Measurements from ENCODE around the gene FGF12. TPM values are rescaled to one million over a fixed set of nuclear protein-coding genes. Genes with fewer than 3 reads are reported as not detected.

The FGF12 gene
- total RNA-seq, 4 donors from 2014 or later = 0.32 to 0.55 TPM; not detected in 2

DNA sequence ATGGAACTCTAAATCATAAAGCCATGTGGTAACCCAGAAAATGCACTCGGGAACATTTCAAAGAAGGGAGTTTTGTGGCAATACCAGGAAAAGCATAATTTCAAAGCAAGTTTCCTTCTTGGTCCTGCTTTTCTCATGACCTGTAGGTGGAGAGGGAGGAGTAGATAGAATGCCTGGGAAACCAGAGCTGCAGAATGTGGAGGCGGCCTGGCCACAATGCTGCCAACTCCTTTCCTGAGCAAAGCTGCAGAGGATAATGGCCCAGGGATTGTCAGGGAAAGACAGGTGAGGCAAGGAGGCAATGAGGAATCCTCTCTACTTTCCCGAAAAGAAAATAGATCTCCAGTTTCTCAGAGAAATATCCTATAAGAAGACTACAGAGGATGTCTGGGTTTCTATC is 330.3 kb downstream of the FGF12 start:
- no peaks in the 10 kb centered on the region for H3K9me3 ChIP-seq
- in situ Hi-C loops (cut with MboI; ENCODE audit: low pct_ligation_motif_present in 1 of 4, low pct_unique_long_range_greater_than_20kb in 1 of 4, low sequenced_read_pairs in 3 of 4) (no loop called here), intact Hi-C loops (cut with DNase I; ENCODE audit: low total_unique reads) (no loop called here)
- DNase-seq = no peak
- no peaks in the 10 kb centered on the region for H3K27me3 ChIP-seq
- H3K27ac ChIP-seq = no peak overlapping the region
- 85 to 89% methylated on average over 3 of the region's 3 CpGs for WGBS, 2 donors (ENCODE audit: low coverage in 1 of 2)
- no peak overlapping the region for H3K4me3 ChIP-seq
- TF ChIP-seq POLR2A (IDR thresholded peaks at IDR 0.05) = no peak
- TF ChIP-seq EP300 (IDR thresholded peaks at IDR 0.05; ENCODE audit: low read depth) = no peak
- TF ChIP-seq CTCF (IDR thresholded peaks at IDR 0.05) = no peak
- no peak for TF ChIP-seq POLR2AphosphoS5 (IDR thresholded peaks at IDR 0.05)
- H3K36me3 ChIP-seq = no peaks in the 10 kb centered on the region
- H3K4me1 ChIP-seq = no peaks in the 10 kb centered on the region

DNA sequence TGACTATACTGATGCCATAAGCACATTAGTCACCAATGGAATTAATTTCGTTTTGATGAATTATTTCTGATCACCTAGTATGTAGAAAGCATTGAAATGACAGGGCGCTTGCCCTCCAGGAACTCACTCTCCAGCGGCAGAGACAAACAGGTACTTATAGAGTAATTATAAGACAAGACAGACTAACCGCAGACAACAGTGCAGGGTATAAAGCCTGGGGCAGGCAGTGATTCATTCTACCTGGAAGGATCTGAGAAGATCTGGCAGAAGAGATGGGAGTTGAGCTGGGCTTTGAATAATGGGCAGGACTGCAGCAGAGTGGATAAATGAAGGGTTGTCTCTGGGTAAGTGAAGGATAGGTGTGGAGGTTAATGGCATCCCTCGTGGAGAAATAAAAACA is 331.8 kb downstream of the FGF12 start:
- no peak for TF ChIP-seq POLR2A (IDR thresholded peaks at IDR 0.05)
- TF ChIP-seq CTCF (IDR thresholded peaks at IDR 0.05) = no peak
- TF ChIP-seq EP300 (IDR thresholded peaks at IDR 0.05; ENCODE audit: low read depth) = no peak
- no peak for TF ChIP-seq POLR2AphosphoS5 (IDR thresholded peaks at IDR 0.05)
- Histone ChIP-seq H3K36me3 (no peaks in the 10 kb centered on the region), H3K9me3 (no peaks in the 10 kb centered on the region), H3K27ac (no peak overlapping the region), H3K27me3 (no peaks in the 10 kb centered on the region), H3K4me1 (no peaks in the 10 kb centered on the region), H3K4me3 (no peak overlapping the region)
- intact Hi-C loops (cut with DNase I; ENCODE audit: low total_unique reads) = no loop called here
- in situ Hi-C loops (cut with MboI; ENCODE audit: low pct_ligation_motif_present in 1 of 4, low pct_unique_long_range_greater_than_20kb in 1 of 4, low sequenced_read_pairs in 3 of 4) = no loop called here
- WGBS, 2 donors (ENCODE audit: low coverage in 1 of 2) = 74 to 81% methylated on average over 3 to 5 of the region's 5 CpGs
- no peak for DNase-seq

DNA sequence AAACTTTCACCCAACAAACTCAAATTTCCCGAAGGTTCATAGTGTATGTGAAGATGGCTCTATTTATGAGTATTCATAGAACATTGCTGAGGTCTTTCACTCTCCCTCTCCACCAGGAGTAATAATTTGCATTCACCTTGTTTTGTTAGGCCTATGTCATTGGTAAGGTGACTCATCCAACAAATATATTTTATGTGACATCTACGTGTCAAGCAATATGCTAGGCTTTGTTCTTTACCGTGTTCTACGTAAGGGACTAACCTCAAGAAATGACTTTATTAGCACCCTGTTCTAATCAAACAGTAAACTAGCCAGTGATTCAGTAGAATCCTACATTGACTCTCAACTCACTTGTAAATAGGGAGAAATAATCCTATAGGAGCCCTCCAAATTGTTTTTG is 334.4 kb downstream of the FGF12 start:
- intact Hi-C loops (cut with DNase I; ENCODE audit: low total_unique reads) (no loop called here), in situ Hi-C loops (cut with MboI; ENCODE audit: low pct_ligation_motif_present in 1 of 4, low pct_unique_long_range_greater_than_20kb in 1 of 4, low sequenced_read_pairs in 3 of 4) (no loop called here)
- WGBS, 2 donors (ENCODE audit: low coverage in 1 of 2) = 83% methylated on average over 4 of the region's 4 CpGs
- TF ChIP-seq EP300 (IDR thresholded peaks at IDR 0.05; ENCODE audit: low read depth) = no peak
- TF ChIP-seq POLR2AphosphoS5 (IDR thresholded peaks at IDR 0.05) = no peak
- no peak for TF ChIP-seq POLR2A (IDR thresholded peaks at IDR 0.05)
- TF ChIP-seq CTCF (IDR thresholded peaks at IDR 0.05) = no peak
- H3K27me3 ChIP-seq = no peaks in the 10 kb centered on the region
- no peak for DNase-seq
- H3K4me3 ChIP-seq = no peak overlapping the region
- no peaks in the 10 kb centered on the region for H3K9me3 ChIP-seq
- H3K4me1 ChIP-seq = no peaks in the 10 kb centered on the region
- no peak overlapping the region for H3K27ac ChIP-seq
- H3K36me3 ChIP-seq = no peaks in the 10 kb centered on the region

DNA sequence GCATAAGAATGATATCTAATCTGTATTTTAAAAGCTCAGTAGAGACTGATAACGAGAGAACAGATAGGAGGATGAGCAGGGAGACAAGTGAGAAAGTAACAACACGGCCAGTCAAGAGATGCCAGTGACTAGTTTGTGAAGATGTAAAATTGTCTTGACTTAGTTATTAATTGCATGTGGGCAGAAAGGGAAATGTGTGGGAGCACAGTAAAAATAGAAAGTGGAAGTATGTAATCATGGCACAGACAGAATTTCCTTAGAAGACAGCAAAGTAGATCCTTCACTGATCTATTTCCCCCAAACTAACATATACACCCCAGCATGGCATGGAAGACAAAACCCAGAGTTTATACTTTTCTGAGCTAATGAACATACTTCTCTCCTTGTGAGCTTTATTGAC is 344.5 kb downstream of the FGF12 start:
- no peaks in the 10 kb centered on the region for H3K27me3 ChIP-seq
- 57 to 60% methylated on average over 2 of the region's 2 CpGs for WGBS, 2 donors (ENCODE audit: low coverage in 1 of 2)
- H3K27ac ChIP-seq = no peak overlapping the region
- DNase-seq = no peak
- H3K36me3 ChIP-seq = no peaks in the 10 kb centered on the region
- TF ChIP-seq POLR2A (IDR thresholded peaks at IDR 0.05) = no peak
- no peak for TF ChIP-seq CTCF (IDR thresholded peaks at IDR 0.05)
- no peak for TF ChIP-seq POLR2AphosphoS5 (IDR thresholded peaks at IDR 0.05)
- no peak for TF ChIP-seq EP300 (IDR thresholded peaks at IDR 0.05; ENCODE audit: low read depth)
- H3K4me1 ChIP-seq = no peaks in the 10 kb centered on the region
- in situ Hi-C loops (cut with MboI; ENCODE audit: low pct_ligation_motif_present in 1 of 4, low pct_unique_long_range_greater_than_20kb in 1 of 4, low sequenced_read_pairs in 3 of 4) = no loop called here
- H3K9me3 ChIP-seq = no peaks in the 10 kb centered on the region
- no peak overlapping the region for H3K4me3 ChIP-seq
- intact Hi-C loops (cut with DNase I; ENCODE audit: low total_unique reads) = no loop called here
